Psoas muscle (tissue), 8 donors: ENCODE measurements around the gene KLHL36. TPM values are rescaled to one million over a fixed set of nuclear protein-coding genes. Genes with fewer than 3 reads are reported as not detected.
A peak's percentile ranks its signal among the peaks of the same experiment; 100 is the strongest.
"Not testable (repeated sequence)": the region's sequence is repeated elsewhere in the genome, so short reads cannot be mapped to it uniquely, and the experiment has no call there.

Source experiments
- ATAC-seq, 4 donors: fragments of 200-7000 bp; cut with Tn5 transposase; one replicate each; pipeline ENCODE4 v1.9.1; 2020; ENCODE audit warnings: moderate library complexity in 3 of 4, mild to moderate bottlenecking in 2 of 4
- DNase-seq, 2 donors: peaks; one replicate each; pipeline ENCODE4 v3.0.0-alpha.2; 2020
- H3K27ac ChIP-seq: fragments of 200-600 bp; one replicate; pipeline ENCODE4 v1.8.0; 2022
- H3K27me3 ChIP-seq, 3 donors: fragments of 200-600 bp in 1 of 3; one replicate each; pipeline versions ENCODE4 v1.6.1 to v1.8.0; 2013 to 2022; ENCODE audit warnings: low read length in 2 of 3, mild to moderate bottlenecking in 2 of 3, moderate library complexity in 1 of 3; ENCODE audit not compliant: insufficient read depth in 3 of 3
- H3K36me3 ChIP-seq, 2 donors: fragments of 200-600 bp in 1 of 2; one replicate each; pipeline versions ENCODE4 v1.6.1 to v1.8.0; 2013 to 2022; ENCODE audit warnings: low read depth in 1 of 2, mild to moderate bottlenecking in 1 of 2, moderate library complexity in 1 of 2; ENCODE audit not compliant: insufficient read depth in 1 of 2
- H3K4me1 ChIP-seq: fragments of 200-600 bp; one replicate; pipeline ENCODE4 v1.8.0; 2022
- H3K4me3 ChIP-seq: fragments of 200-600 bp; one replicate; pipeline ENCODE4 v1.8.0; 2022; ENCODE audit warnings: mild to moderate bottlenecking
- H3K9me3 ChIP-seq: fragments of 200-600 bp; one replicate; pipeline ENCODE4 v1.8.0; 2022
- CTCF ChIP-seq: fragments of 200-600 bp; IDR thresholded peaks from one replicate; pipeline ENCODE4 v1.8.0; 2022; ENCODE audit warnings: antibody characterized with exemption
- WGBS, 3 donors: extraction: QIAGEN DNeasy Blood & Tissue Kit; methylation state at CpG; one replicate each; pipeline versions ENCODE4 v1.1.6 to v1.1.7; 2013; 5-methylcytosine and 5-hydroxymethylcytosine counted together
- intact Hi-C, 2 donors: fragments of 100-400 bp; cut with DNase I; formaldehyde crosslinking; loops; one replicate each; pipeline versions ENCODE4 v1.11.0 to v1.14.2; 2022
- polyA plus RNA-seq, 3 donors: library from polyadenylated mRNA; stranded (reverse); fragments of 200-250 nt; gene quantifications; one replicate each; pipeline ENCODE4 v1.2.3, GENCODE V29; 2013
- total RNA-seq, 4 donors: library from RNA; stranded (reverse); fragmentation: NEBNext Ultra II Directional in 2 of 4; extraction: Animal tissue kit (Norgen Biotek cat#: 25700) in 2 of 4; gene quantifications; one replicate each; pipeline versions ENCODE4 v1.2.1 to v1.2.4, GENCODE V29; 2021 to 2023
- donor health status: healthy with polysubstance abuse.
- donor health status: DM: no; HTN: no; CAD: no; lungs with moderate emphysema.
- donor health status: Bipolar disorder and iron deficiency.
- donor health status: healthy.
- donor health status: DM: yes; HTN: yes; CAD: no.
- donor health status: DM: no; HTN: no; CAD: no.
- donor health status: DM: no; HTN: no; CAD: no.
- donor health status: DM: yes; HTN: yes; CAD: no.

The KLHL36 gene
- total and polyA plus RNA-seq, 7 donors, result 5.9 to 19.3 (median 13.1) TPM

GRCh38 chr16:84685210-84685609 lies 36.9 kb downstream of the KLHL36 start:
- TF ChIP-seq CTCF, result no peak
- intact Hi-C loops, result no loop called here
- ATAC-seq, result no peak

GRCh38 chr16:84686707-84687298 lies 38.5 kb downstream of the KLHL36 start:
- H3K4me1 ChIP-seq, result no peaks in the 10 kb centered on the region
- no peak overlapping the region for H3K4me3 ChIP-seq
- ATAC-seq (peak in 1 of 4 donors; percentile 43), DNase-seq (no peak)
- no peaks in the 10 kb centered on the region for H3K27me3 ChIP-seq
- H3K27ac ChIP-seq, result no peak overlapping the region
- intact Hi-C loops, result no loop called here
- H3K9me3 ChIP-seq, result no peaks in the 10 kb centered on the region
- 75 to 82% (median 76%) methylated on average over 6 of the region's 6 CpGs for WGBS, 3 donors
- TF ChIP-seq CTCF, result no peak
- no peaks in the 10 kb centered on the region for H3K36me3 ChIP-seq

More at GRCh38 chr16:84685210-84685609, 36.9 kb downstream of the KLHL36 start:
- Histone ChIP-seq H3K4me1 (no peaks in the 10 kb centered on the region), H3K9me3 (no peaks in the 10 kb centered on the region), H3K4me3 (no peak overlapping the region), H3K27me3 (peaks cover 0 to 4% (median 0%) of the 10 kb centered on the region in 3 donors), H3K36me3 (no peaks in the 10 kb centered on the region), H3K27ac (no peak overlapping the region)
- no peak for DNase-seq
- WGBS, 3 donors, result 77 to 85% (median 84%) methylated on average over 8 of the region's 8 CpGs

- H3K9me3 ChIP-seq, result no peaks in the 10 kb centered on the region
- no peak for TF ChIP-seq CTCF
- H3K4me3 ChIP-seq, result no peak overlapping the region
- DNase-seq (no peak), ATAC-seq (no peak)
- H3K27me3 ChIP-seq, result no peaks in the 10 kb centered on the region
- no peak overlapping the region for H3K27ac ChIP-seq
- intact Hi-C loops, result no loop called here
- WGBS, 3 donors, result 78% methylated on average over 6 of the region's 6 CpGs
- H3K4me1 ChIP-seq, result no peaks in the 10 kb centered on the region
- no peaks in the 10 kb centered on the region for H3K36me3 ChIP-seq
These were observed 39.4 kb downstream of the KLHL36 start for GRCh38 chr16:84687715-84688114.

GRCh38 chr16:84688163-84688562 lies 39.9 kb downstream of the KLHL36 start:
- intact Hi-C loops, H3K27ac ChIP-seq, ATAC-seq, H3K4me1 ChIP-seq, H3K27me3 ChIP-seq, DNase-seq, H3K9me3 ChIP-seq, H3K4me3 ChIP-seq, H3K36me3 ChIP-seq: not testable (repeated sequence)
- WGBS, 3 donors, result 97 to 98% (median 98%) methylated on average over 4 of the region's 4 CpGs

GRCh38 chr16:84689111-84689510 lies 40.8 kb downstream of the KLHL36 start:
- H3K36me3 ChIP-seq, result no peaks in the 10 kb centered on the region
- no peaks in the 10 kb centered on the region for H3K27me3 ChIP-seq
- no peak for TF ChIP-seq CTCF
- intact Hi-C loops, result no loop called here
- no peaks in the 10 kb centered on the region for H3K4me1 ChIP-seq
- no peaks in the 10 kb centered on the region for H3K9me3 ChIP-seq
- DNase-seq (no peak), ATAC-seq (no peak)
- 32 to 41% (median 32%) methylated on average over 8 of the region's 8 CpGs for WGBS, 3 donors
- H3K27ac ChIP-seq, result no peak overlapping the region
- no peak overlapping the region for H3K4me3 ChIP-seq
